ENCODE measurements around the gene LRRC71.

- TF ChIP-seq, protein P1, sequence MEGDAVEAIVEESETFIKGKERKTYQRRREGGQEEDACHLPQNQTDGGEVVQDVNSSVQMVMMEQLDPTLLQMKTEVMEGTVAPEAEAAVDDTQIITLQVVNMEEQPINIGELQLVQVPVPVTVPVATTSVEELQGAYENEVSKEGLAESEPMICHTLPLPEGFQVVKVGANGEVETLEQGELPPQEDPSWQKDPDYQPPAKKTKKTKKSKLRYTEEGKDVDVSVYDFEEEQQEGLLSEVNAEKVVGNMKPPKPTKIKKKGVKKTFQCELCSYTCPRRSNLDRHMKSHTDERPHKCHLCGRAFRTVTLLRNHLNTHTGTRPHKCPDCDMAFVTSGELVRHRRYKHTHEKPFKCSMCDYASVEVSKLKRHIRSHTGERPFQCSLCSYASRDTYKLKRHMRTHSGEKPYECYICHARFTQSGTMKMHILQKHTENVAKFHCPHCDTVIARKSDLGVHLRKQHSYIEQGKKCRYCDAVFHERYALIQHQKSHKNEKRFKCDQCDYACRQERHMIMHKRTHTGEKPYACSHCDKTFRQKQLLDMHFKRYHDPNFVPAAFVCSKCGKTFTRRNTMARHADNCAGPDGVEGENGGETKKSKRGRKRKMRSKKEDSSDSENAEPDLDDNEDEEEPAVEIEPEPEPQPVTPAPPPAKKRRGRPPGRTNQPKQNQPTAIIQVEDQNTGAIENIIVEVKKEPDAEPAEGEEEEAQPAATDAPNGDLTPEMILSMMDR (IDR thresholded peaks at IDR 0.05) = no peak
- no peak for TF ChIP-seq POLR2A (IDR thresholded peaks at IDR 0.05)
- no peak for TF ChIP-seq EP300 (IDR thresholded peaks at IDR 0.05)
Observed at GRCh38 chr1:156900896-156901589, 19.4 kb upstream of the LRRC71 start.
